Measurements from ENCODE around the gene CFDP1. TPM values are rescaled to one million over a fixed set of nuclear protein-coding genes. Genes with fewer than 3 reads are reported as not detected.

The CFDP1 gene
- total and polyA plus RNA-seq, 2 of the 13 experiments (the other 11 are each of a cell fraction or from before 2014, with no cell fraction given), result 78.6 to 153 TPM

DNA sequence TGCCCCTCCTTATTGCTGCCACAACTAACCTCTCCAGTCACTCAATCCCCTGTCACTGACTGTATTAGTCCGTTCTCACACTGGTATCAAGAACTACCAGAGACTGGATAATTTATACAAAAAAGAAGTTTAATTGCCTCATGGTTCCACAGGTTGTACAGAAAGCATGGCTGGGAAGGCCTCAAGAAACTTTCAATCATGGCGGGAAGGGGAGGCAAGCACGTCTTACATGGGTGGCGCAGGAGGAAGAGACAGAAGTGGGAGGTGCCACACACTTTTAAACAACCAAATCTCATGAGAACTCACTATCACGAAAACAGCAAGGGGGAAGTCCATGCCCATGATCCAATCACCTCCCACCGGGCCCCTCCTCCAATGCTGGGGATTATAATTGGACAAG lies 95.9 kb downstream of the CFDP1 start:
- Histone ChIP-seq H3K27me3 (ENCODE audit: control insufficient read depth in 1 of 2, insufficient read depth in 2 of 2, low read length in 2 of 2) (no peaks in the 10 kb centered on the region), H3K79me2 (ENCODE audit: insufficient read depth, low read length) (no peaks in the 10 kb centered on the region), H3K36me3 (replicated peaks in 1 of 2; ENCODE audit: control insufficient read depth in 1 of 2, insufficient read depth in 2 of 2, low read length in 2 of 2) (peaks cover 2 to 4% of the 10 kb centered on the region in 2 experiments; a peak in 3 of 5 replicates), H4K20me1 (ENCODE audit: insufficient read depth, low read length) (no peaks in the 10 kb centered on the region), H3K27ac (ENCODE audit: extremely low read length, insufficient read depth, low read length) (no peak overlapping the region), H3K4me2 (ENCODE audit: low read depth, low read length) (no peak overlapping the region), H2AFZ (ENCODE audit: low read length) (no peak overlapping the region), H3K9ac (ENCODE audit: insufficient read depth, low read depth, low read length) (no peak overlapping the region), H3K4me3 (replicated peaks in 1 of 3; ENCODE audit: insufficient read depth in 1 of 3, low read depth in 2 of 3, low read length in 3 of 3) (no peak overlapping the region), H3K4me1 (ENCODE audit: insufficient read depth, low read length) (no peaks in the 10 kb centered on the region), H3K9me3 (ENCODE audit: low read length) (no peaks in the 10 kb centered on the region)
- ChIA-PET POLR2A (no interaction called here), CTCF (ENCODE audit: low intra/inter-chr PET ratio, low total read pairs) (no interaction called here)
- WGBS (ENCODE audit: low lambda C conversion rate), result 98% methylated on average over 6 of the region's 6 CpGs
- no TSS peak for BruUV-seq (replicated peaks)
- ATAC-seq, result no peak
- in situ Hi-C loops (cut with HindIII; ENCODE audit: extremely low pct_ligation_motif_present, low pct_unique_long_range_greater_than_20kb), result no loop called here
- FAIRE-seq, result no peak
- no peak for DNase-seq (ENCODE audit: low spot score)
- TF ChIP-seq ZNF121 (CRISPR knock-in tag; IDR thresholded peaks at IDR 0.05) (no peak), ZNF562 (CRISPR knock-in tag; IDR thresholded peaks at IDR 0.05; ENCODE audit: borderline replicate concordance) (no peak)
- intact Hi-C loops (cut with micrococcal nuclease; ENCODE audit: unreplicated experiment), result no loop called here

DNA sequence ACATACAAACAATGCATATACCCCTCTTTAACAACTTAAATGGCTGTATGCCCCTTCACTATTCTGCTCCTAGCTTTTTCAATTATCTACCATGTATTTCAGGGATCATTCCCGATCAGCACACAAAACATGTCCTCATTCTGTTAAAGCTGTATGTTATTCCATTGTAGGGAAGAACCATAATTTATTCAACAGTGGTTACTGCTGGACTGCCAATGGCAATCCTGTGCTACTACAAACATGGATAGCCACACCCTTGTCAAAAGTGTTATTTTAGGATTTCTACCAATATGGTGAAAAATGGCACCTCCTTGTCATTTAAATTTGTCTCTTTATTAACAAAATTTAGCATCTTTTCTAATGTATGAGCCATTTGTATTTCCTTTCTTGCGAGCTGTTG lies 96.8 kb downstream of the CFDP1 start:
- no peaks in the 10 kb centered on the region for H3K4me1 ChIP-seq (ENCODE audit: insufficient read depth, low read length)
- no peak overlapping the region for H3K4me3 ChIP-seq (replicated peaks in 1 of 3; ENCODE audit: insufficient read depth in 1 of 3, low read depth in 2 of 3, low read length in 3 of 3)
- no peak overlapping the region for H3K4me2 ChIP-seq (ENCODE audit: low read depth, low read length)
- ChIA-PET CTCF (ENCODE audit: low intra/inter-chr PET ratio, low total read pairs) (no interaction called here), POLR2A (no interaction called here)
- peaks cover 3 to 4% of the 10 kb centered on the region in 2 experiments; a peak in 3 of 5 replicates for H3K36me3 ChIP-seq (replicated peaks in 1 of 2; ENCODE audit: control insufficient read depth in 1 of 2, insufficient read depth in 2 of 2, low read length in 2 of 2)
- ATAC-seq (no peak), FAIRE-seq (no peak), DNase-seq (ENCODE audit: low spot score) (no peak)
- no peaks in the 10 kb centered on the region for H3K79me2 ChIP-seq (ENCODE audit: insufficient read depth, low read length)
- 99% methylated on average over 2 of the region's 2 CpGs for WGBS (ENCODE audit: low lambda C conversion rate)
- in situ Hi-C loops (cut with HindIII; ENCODE audit: extremely low pct_ligation_motif_present, low pct_unique_long_range_greater_than_20kb) (no loop called here), intact Hi-C loops (cut with micrococcal nuclease; ENCODE audit: unreplicated experiment) (no loop called here)
- H3K27ac ChIP-seq (ENCODE audit: extremely low read length, insufficient read depth, low read length), result no peak overlapping the region
- no peak overlapping the region for H2AFZ ChIP-seq (ENCODE audit: low read length)
- no peaks in the 10 kb centered on the region for H4K20me1 ChIP-seq (ENCODE audit: insufficient read depth, low read length)
- H3K9me3 ChIP-seq (ENCODE audit: low read length), result no peaks in the 10 kb centered on the region
- BruUV-seq (replicated peaks), result no TSS peak
- H3K9ac ChIP-seq (ENCODE audit: insufficient read depth, low read depth, low read length), result no peak overlapping the region
- H3K27me3 ChIP-seq (ENCODE audit: control insufficient read depth in 1 of 2, insufficient read depth in 2 of 2, low read length in 2 of 2), result no peaks in the 10 kb centered on the region
- TF ChIP-seq NFE2L1 (CRISPR knock-in tag; IDR thresholded peaks at IDR 0.05; ENCODE audit: borderline replicate concordance) (no peak), SIN3B (IDR thresholded peaks at IDR 0.05; ENCODE audit: low read length) (no peak)
- TF ChIP-seq, protein P1, sequence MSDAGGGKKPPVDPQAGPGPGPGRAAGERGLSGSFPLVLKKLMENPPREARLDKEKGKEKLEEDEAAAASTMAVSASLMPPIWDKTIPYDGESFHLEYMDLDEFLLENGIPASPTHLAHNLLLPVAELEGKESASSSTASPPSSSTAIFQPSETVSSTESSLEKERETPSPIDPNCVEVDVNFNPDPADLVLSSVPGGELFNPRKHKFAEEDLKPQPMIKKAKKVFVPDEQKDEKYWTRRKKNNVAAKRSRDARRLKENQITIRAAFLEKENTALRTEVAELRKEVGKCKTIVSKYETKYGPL (CRISPR knock-in tag; IDR thresholded peaks at IDR 0.05), result no peak
- TF ChIP-seq, protein P2, sequence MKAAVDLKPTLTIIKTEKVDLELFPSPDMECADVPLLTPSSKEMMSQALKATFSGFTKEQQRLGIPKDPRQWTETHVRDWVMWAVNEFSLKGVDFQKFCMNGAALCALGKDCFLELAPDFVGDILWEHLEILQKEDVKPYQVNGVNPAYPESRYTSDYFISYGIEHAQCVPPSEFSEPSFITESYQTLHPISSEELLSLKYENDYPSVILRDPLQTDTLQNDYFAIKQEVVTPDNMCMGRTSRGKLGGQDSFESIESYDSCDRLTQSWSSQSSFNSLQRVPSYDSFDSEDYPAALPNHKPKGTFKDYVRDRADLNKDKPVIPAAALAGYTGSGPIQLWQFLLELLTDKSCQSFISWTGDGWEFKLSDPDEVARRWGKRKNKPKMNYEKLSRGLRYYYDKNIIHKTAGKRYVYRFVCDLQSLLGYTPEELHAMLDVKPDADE (CRISPR knock-in tag; IDR thresholded peaks at IDR 0.05), result no peak
- TF ChIP-seq, protein P3, sequence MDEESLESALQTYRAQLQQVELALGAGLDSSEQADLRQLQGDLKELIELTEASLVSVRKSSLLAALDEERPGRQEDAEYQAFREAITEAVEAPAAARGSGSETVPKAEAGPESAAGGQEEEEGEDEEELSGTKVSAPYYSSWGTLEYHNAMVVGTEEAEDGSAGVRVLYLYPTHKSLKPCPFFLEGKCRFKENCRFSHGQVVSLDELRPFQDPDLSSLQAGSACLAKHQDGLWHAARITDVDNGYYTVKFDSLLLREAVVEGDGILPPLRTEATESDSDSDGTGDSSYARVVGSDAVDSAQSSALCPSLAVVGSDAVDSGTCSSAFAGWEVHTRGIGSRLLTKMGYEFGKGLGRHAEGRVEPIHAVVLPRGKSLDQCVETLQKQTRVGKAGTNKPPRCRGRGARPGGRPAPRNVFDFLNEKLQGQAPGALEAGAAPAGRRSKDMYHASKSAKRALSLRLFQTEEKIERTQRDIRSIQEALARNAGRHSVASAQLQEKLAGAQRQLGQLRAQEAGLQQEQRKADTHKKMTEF (CRISPR knock-in tag; IDR thresholded peaks at IDR 0.05), result no peak
- TF ChIP-seq, protein P4, sequence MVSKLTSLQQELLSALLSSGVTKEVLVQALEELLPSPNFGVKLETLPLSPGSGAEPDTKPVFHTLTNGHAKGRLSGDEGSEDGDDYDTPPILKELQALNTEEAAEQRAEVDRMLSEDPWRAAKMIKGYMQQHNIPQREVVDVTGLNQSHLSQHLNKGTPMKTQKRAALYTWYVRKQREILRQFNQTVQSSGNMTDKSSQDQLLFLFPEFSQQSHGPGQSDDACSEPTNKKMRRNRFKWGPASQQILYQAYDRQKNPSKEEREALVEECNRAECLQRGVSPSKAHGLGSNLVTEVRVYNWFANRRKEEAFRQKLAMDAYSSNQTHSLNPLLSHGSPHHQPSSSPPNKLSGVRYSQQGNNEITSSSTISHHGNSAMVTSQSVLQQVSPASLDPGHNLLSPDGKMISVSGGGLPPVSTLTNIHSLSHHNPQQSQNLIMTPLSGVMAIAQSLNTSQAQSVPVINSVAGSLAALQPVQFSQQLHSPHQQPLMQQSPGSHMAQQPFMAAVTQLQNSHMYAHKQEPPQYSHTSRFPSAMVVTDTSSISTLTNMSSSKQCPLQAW (CRISPR knock-in tag; IDR thresholded peaks at IDR 0.05), result no peak
- TF ChIP-seq, protein P5, sequence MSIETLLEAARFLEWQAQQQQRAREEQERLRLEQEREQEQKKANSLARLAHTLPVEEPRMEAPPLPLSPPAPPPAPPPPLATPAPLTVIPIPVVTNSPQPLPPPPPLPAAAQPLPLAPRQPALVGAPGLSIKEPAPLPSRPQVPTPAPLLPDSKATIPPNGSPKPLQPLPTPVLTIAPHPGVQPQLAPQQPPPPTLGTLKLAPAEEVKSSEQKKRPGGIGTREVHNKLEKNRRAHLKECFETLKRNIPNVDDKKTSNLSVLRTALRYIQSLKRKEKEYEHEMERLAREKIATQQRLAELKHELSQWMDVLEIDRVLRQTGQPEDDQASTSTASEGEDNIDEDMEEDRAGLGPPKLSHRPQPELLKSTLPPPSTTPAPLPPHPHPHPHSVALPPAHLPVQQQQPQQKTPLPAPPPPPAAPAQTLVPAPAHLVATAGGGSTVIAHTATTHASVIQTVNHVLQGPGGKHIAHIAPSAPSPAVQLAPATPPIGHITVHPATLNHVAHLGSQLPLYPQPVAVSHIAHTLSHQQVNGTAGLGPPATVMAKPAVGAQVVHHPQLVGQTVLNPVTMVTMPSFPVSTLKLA (IDR thresholded peaks at IDR 0.05), result no peak
- TF ChIP-seq, protein P6, sequence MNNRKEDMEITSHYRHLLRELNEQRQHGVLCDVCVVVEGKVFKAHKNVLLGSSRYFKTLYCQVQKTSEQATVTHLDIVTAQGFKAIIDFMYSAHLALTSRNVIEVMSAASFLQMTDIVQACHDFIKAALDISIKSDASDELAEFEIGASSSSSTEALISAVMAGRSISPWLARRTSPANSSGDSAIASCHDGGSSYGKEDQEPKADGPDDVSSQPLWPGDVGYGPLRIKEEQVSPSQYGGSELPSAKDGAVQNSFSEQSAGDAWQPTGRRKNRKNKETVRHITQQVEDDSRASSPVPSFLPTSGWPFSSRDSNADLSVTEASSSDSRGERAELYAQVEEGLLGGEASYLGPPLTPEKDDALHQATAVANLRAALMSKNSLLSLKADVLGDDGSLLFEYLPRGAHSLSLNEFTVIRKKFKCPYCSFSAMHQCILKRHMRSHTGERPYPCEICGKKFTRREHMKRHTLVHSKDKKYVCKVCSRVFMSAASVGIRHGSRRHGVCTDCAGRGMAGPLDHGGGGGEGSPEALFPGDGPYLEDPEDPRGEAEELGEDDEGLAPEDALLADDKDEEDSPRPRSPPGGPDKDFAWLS (CRISPR knock-in tag; IDR thresholded peaks at IDR 0.05; ENCODE audit: borderline replicate concordance), result no peak

Measured in HepG2 (cell line).